ENCODE results near the gene MAGI2. TPM values are rescaled to one million over a fixed set of nuclear protein-coding genes. Genes with fewer than 3 reads are reported as not detected.

MAGI2 gene
- total and polyA plus RNA-seq, 2 donors (not counting 3 experiments of a cell fraction or from before 2014, with no cell fraction given), result 0.28 to 6.0 TPM

DNA sequence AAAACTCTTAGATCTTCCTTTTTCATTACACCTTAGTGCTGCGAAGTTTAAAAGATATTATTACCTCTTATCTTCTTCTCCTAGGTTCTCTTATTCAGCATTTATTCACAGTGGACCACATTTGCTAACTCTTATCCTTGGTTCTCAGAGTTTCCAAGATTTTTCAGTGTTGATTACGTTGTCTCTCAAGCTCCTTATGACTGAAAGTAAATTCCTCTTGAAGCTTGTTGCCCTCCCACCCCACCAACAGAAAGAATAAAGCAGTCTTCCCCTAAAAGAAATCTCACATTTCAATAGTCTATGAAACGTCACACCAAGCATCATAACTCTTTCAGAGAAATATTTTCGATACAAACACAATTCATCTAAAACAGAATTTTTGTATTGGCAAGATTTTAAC, 362.5 kb downstream of the MAGI2 start:
- intact Hi-C loops (cut with micrococcal nuclease), result loop anchor here (5.0 kb wide), 1 partner anchor 1079 kb away; no protein-coding TSS in a partner anchor
- FAIRE-seq, result no peak
- H3K4me1 ChIP-seq (ENCODE audit: control insufficient read depth, extremely low read depth, insufficient read depth, low read length), result peaks cover 12% of the 10 kb centered on the region
- no peak overlapping the region for H3K4me3 ChIP-seq (replicated peaks in 1 of 3; ENCODE audit: insufficient read depth in 1 of 3, low read depth in 1 of 3, low read length in 3 of 3)
- no peak overlapping the region for H2AFZ ChIP-seq (ENCODE audit: low read depth, low read length)
- no peaks in the 10 kb centered on the region for H3K9me1 ChIP-seq (replicated peaks; ENCODE audit: control insufficient read depth, extremely low read depth, insufficient read depth, low read length)
- dilution Hi-C loops (cut with MboI; ENCODE audit: extremely low pct_ligation_motif_present, low sequenced_read_pairs), result no loop called here
- DNase-seq (ENCODE audit: low read depth, low spot score), result no peak
- H3K36me3 ChIP-seq (ENCODE audit: control insufficient read depth in 2 of 2, extremely low read depth in 1 of 2, insufficient read depth in 2 of 2, low read length in 2 of 2), result no peaks in the 10 kb centered on the region
- no peaks in the 10 kb centered on the region for H4K20me1 ChIP-seq (replicated peaks; ENCODE audit: control insufficient read depth, extremely low read depth, insufficient read depth, low read length)
- H3K27me3 ChIP-seq (ENCODE audit: control insufficient read depth in 2 of 2, insufficient read depth in 2 of 2, low read length in 2 of 2), result no peaks in the 10 kb centered on the region
- H3K79me2 ChIP-seq (ENCODE audit: control insufficient read depth, insufficient read depth, low read length), result no peaks in the 10 kb centered on the region
- no TSS peak for BruUV-seq (replicated peaks)
- TF ChIP-seq MYC (IDR thresholded peaks at IDR 0.05; ENCODE audit: low read depth, low read length) (no peak), EZH2 (IDR thresholded peaks at IDR 0.05; ENCODE audit: borderline replicate concordance, low read depth, low read length, severe bottlenecking) (no peak), JUN (IDR thresholded peaks at IDR 0.05; ENCODE audit: borderline replicate concordance, insufficient read depth, insufficient read length, low read depth) (no peak), POLR2AphosphoS5 (IDR thresholded peaks at IDR 0.05; ENCODE audit: insufficient read depth, low read depth, low read length) (no peak), POLR2A (IDR thresholded peaks at IDR 0.05; ENCODE audit: low read depth, low read length) (no peak), GATA2 (IDR thresholded peaks at IDR 0.05; ENCODE audit: insufficient read depth, insufficient read length, low read depth, low read length) (no peak), FOS (IDR thresholded peaks at IDR 0.05; ENCODE audit: borderline replicate concordance, insufficient read depth, low read length) (no peak)
- TF ChIP-seq, protein P1, sequence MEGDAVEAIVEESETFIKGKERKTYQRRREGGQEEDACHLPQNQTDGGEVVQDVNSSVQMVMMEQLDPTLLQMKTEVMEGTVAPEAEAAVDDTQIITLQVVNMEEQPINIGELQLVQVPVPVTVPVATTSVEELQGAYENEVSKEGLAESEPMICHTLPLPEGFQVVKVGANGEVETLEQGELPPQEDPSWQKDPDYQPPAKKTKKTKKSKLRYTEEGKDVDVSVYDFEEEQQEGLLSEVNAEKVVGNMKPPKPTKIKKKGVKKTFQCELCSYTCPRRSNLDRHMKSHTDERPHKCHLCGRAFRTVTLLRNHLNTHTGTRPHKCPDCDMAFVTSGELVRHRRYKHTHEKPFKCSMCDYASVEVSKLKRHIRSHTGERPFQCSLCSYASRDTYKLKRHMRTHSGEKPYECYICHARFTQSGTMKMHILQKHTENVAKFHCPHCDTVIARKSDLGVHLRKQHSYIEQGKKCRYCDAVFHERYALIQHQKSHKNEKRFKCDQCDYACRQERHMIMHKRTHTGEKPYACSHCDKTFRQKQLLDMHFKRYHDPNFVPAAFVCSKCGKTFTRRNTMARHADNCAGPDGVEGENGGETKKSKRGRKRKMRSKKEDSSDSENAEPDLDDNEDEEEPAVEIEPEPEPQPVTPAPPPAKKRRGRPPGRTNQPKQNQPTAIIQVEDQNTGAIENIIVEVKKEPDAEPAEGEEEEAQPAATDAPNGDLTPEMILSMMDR (IDR thresholded peaks at IDR 0.05; ENCODE audit: extremely low read depth in 1 of 2, insufficient read depth in 1 of 2, low read depth in 1 of 2, low read length in 2 of 2), result no peak
- TF ChIP-seq, protein P2, sequence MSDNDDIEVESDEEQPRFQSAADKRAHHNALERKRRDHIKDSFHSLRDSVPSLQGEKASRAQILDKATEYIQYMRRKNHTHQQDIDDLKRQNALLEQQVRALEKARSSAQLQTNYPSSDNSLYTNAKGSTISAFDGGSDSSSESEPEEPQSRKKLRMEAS (IDR thresholded peaks at IDR 0.05; ENCODE audit: insufficient read depth, insufficient read length), result no peak
- no peak overlapping the region for H3K27ac ChIP-seq (ENCODE audit: insufficient read depth, low read depth, low read length)
- H3K4me2 ChIP-seq (ENCODE audit: insufficient read depth, low read length), result peak overlapping the region; percentile 28
- POLR2A ChIA-PET, result no interaction called here
- no peak overlapping the region for H3K9ac ChIP-seq (replicated peaks; ENCODE audit: extremely low read depth, insufficient read depth, low read length)
- H3K9me3 ChIP-seq (replicated peaks; ENCODE audit: control insufficient read depth, insufficient read depth, low read length), result no peaks in the 10 kb centered on the region
- CTCF ChIA-PET, result interaction anchor here (1.1 kb wide), 1 partner anchor 27 kb away, joined by 3 read pairs; no protein-coding TSS in a partner anchor
